HCT116 (cell line): ENCODE data around the gene SLC22A4. TPM values are rescaled to one million over a fixed set of nuclear protein-coding genes. Genes with fewer than 3 reads are reported as not detected.

Experiments used
- ATAC-seq: fragments of 200-7000 bp; cut with Tn5 transposase; 2 replicates; pipeline ENCODE4 v1.9.1; 2020; ENCODE audit warnings: mild to moderate bottlenecking, moderate library complexity
- BruUV-seq: library from RNA; stranded (reverse); fragments of 400-500 nt; replicated peaks from 2 replicates; lab custom pipeline; 2021; lab: Mats Ljungman, UMichigan
- CTCF ChIA-PET: fragments of 300-600 bp; sonication (Branson Sonifier 250); formaldehyde crosslinking; loops from one replicate; lab custom pipeline; 2021; ENCODE audit warnings: antibody characterized with exemption; lab: Charles Lee
- POLR2A ChIA-PET: fragments of 300-600, 350-600 bp; sonication (Branson Sonifier 250); formaldehyde crosslinking; loops from one replicate; lab custom pipeline; 2021; ENCODE audit warnings: antibody characterized with exemption; lab: Charles Lee
- RAD21 ChIA-PET, 2 experiments: fragments of 300-600 bp; sonication (Branson Sonifier 250); formaldehyde crosslinking; loops; one replicate each; lab custom pipeline; 2023; ENCODE audit warnings: low total read pairs in 2 of 2; ENCODE audit not compliant: uncharacterized antibody in 2 of 2, unreplicated experiment in 2 of 2, low non-redundant PET in 1 of 2; lab: Charles Lee
- DNase-seq: peaks from one replicate; pipeline ENCODE4 v3.0.0-alpha.2; 2010; ENCODE audit warnings: low read depth, low spot score
- H2AFZ ChIP-seq: fragments of 200-600 bp; shearing (Covaris generic), sonication (generic); 2 replicates; pipeline ENCODE4 v1.6.1; 2017; ENCODE audit warnings: low read depth, mixed run types, mixed read lengths, antibody characterized with exemption, low read length; ENCODE audit not compliant: poor library complexity, severe bottlenecking
- H3K27ac ChIP-seq: 2 replicates; pipeline ENCODE4 v1.5.1; 2012; ENCODE audit warnings: low read depth, low read length
- H3K27me3 ChIP-seq: fragments of 200-600 bp; sonication (generic); 2 replicates; pipeline ENCODE4 v1.6.1; 2016; ENCODE audit warnings: mixed run types, low read length, mixed read lengths; ENCODE audit not compliant: insufficient read depth
- H3K36me3 ChIP-seq, 2 experiments: fragments of 200-500 bp in 1 of 2; fragments of 200-600 bp in 1 of 2; sonication (Bioruptor generic) in 1 of 2; sonication (generic) in 1 of 2; 2 replicates each; pipeline versions ENCODE4 v1.5.1 to v1.6.1; 2014 to 2016; ENCODE audit warnings: low read length in 2 of 2, inconsistent platforms in 1 of 2, mixed read lengths in 1 of 2, mixed run types in 1 of 2; ENCODE audit not compliant: insufficient read depth in 2 of 2, control insufficient read depth in 1 of 2
- H3K4me1 ChIP-seq, 2 experiments: fragments of 200-600 bp in 1 of 2; sonication (generic) in 1 of 2; 2 replicates each; pipeline versions ENCODE4 v1.5.1 to v1.6.1; 2012 to 2017; ENCODE audit warnings: low read length in 2 of 2, inconsistent platforms in 1 of 2, mild to moderate bottlenecking in 1 of 2, mixed read lengths in 1 of 2, mixed run types in 1 of 2, moderate library complexity in 1 of 2; ENCODE audit not compliant: insufficient read depth in 2 of 2, control insufficient read depth in 1 of 2
- H3K4me2 ChIP-seq: fragments of 200-600 bp; sonication (generic); 2 replicates; pipeline ENCODE4 v1.6.1; 2017; ENCODE audit warnings: mixed run types, low read length, mixed read lengths
- H3K4me3 ChIP-seq, 2 experiments: fragments of 200-600 bp in 1 of 2; sonication (generic) in 1 of 2; replicated peaks in 1 of 2; 2 replicates each; pipeline ENCODE4 v1.5.1; 2011 to 2016; ENCODE audit warnings: low read length in 2 of 2, control low read depth in 1 of 2, low read depth in 1 of 2, mild to moderate bottlenecking in 1 of 2, mixed read lengths in 1 of 2, mixed run types in 1 of 2
- H3K79me2 ChIP-seq: fragments of 200-600 bp; sonication (generic); 2 replicates; pipeline ENCODE4 v1.6.1; 2017; ENCODE audit warnings: mild to moderate bottlenecking, mixed run types, low read length, moderate library complexity, mixed read lengths; ENCODE audit not compliant: insufficient read depth
- H3K9ac ChIP-seq: fragments of 200-600 bp; sonication (generic); 2 replicates; pipeline ENCODE4 v1.6.1; 2016; ENCODE audit warnings: low read length, mixed read lengths
- H3K9me2 ChIP-seq: fragments of 200-600 bp; sonication (generic), shearing (Covaris generic); 2 replicates; pipeline ENCODE4 v1.6.1; 2017; ENCODE audit warnings: mixed run types, mild to moderate bottlenecking, moderate library complexity; ENCODE audit not compliant: insufficient read depth
- H3K9me3 ChIP-seq, 2 experiments: fragments of 200-500 bp in 1 of 2; fragments of 200-600 bp in 1 of 2; sonication (Bioruptor generic) in 1 of 2; sonication (generic) in 1 of 2; 2 replicates each; pipeline ENCODE4 v1.6.1; 2014 to 2017; ENCODE audit warnings: low read length in 2 of 2, mixed read lengths in 2 of 2, inconsistent platforms in 1 of 2, low read depth in 1 of 2, mild to moderate bottlenecking in 1 of 2, mixed run types in 1 of 2, moderate library complexity in 1 of 2; ENCODE audit not compliant: control insufficient read depth in 1 of 2, insufficient read depth in 1 of 2
- H4K20me1 ChIP-seq: fragments of 200-600 bp; sonication (generic), shearing (Covaris generic); 2 replicates; pipeline ENCODE4 v1.6.1; 2017; ENCODE audit warnings: mixed run types, mild to moderate bottlenecking, moderate library complexity; ENCODE audit not compliant: insufficient read depth
- SRF ChIP-seq: IDR thresholded peaks from 2 replicates; pipeline ENCODE4 v1.6.1; 2012; ENCODE audit warnings: low read depth
- TCF7L2 ChIP-seq: IDR thresholded peaks from 2 replicates; pipeline ENCODE4 v1.7.0; 2011; ENCODE audit warnings: borderline replicate concordance, inconsistent platforms; ENCODE audit not compliant: insufficient read depth, insufficient read length; ENCODE audit errors: extremely low read depth
- ZNF274 ChIP-seq: fragments of 200-500 bp; sonication (Bioruptor generic); IDR thresholded peaks from 2 replicates; pipeline ENCODE4 v1.6.1; 2014; ENCODE audit warnings: mild to moderate bottlenecking, low read depth, low read length, inconsistent platforms
- intact Hi-C: fragments of 100-400 bp; cut with micrococcal nuclease; formaldehyde crosslinking; loops from 2 replicates; pipeline ENCODE4 v1.10.0; 2022
- total RNA-seq: library from RNA; stranded (reverse); gene quantifications from one replicate; pipeline ENCODE4 v1.2.1, GENCODE V29; 2021; ENCODE audit not compliant: unreplicated experiment

Gene SLC22A4
- total RNA-seq, 1 experiment from 2014 or later = 0.59 TPM

GRCh38 chr5:132309679-132310078 lies 15.5 kb downstream of the SLC22A4 start:
- RAD21 ChIA-PET = no interaction called here
- TF ChIP-seq SRF = no peak
- H2AFZ ChIP-seq = no peak overlapping the region
- no peaks in the 10 kb centered on the region for H3K79me2 ChIP-seq
- no peaks in the 10 kb centered on the region for H4K20me1 ChIP-seq
- H3K9me3 ChIP-seq = no peaks in the 10 kb centered on the region
- H3K9ac ChIP-seq = no peak overlapping the region
- no peaks in the 10 kb centered on the region for H3K4me1 ChIP-seq
- intact Hi-C loops = no loop called here
- no peaks in the 10 kb centered on the region for H3K36me3 ChIP-seq
- POLR2A ChIA-PET = interaction anchor here (1.5 kb wide), 1 partner anchor 16 kb away, joined by 3 read pairs; the partner anchor contains the start of gene SLC22A4
- H3K27me3 ChIP-seq = no peaks in the 10 kb centered on the region
- DNase-seq (no peak), ATAC-seq (no peak)
- H3K4me3 ChIP-seq = no peak overlapping the region
- CTCF ChIA-PET = no interaction called here
- no TSS peak for BruUV-seq
- no peak overlapping the region for H3K27ac ChIP-seq
- no peak overlapping the region for H3K4me2 ChIP-seq
- no peaks in the 10 kb centered on the region for H3K9me2 ChIP-seq

- Histone ChIP-seq H3K27me3 (no peaks in the 10 kb centered on the region), H3K9ac (no peak overlapping the region), H3K9me3 (no peaks in the 10 kb centered on the region), H3K27ac (no peak overlapping the region), H3K9me2 (no peaks in the 10 kb centered on the region), H2AFZ (no peak overlapping the region), H3K79me2 (no peaks in the 10 kb centered on the region), H3K4me3 (no peak overlapping the region), H3K4me1 (no peaks in the 10 kb centered on the region), H3K36me3 (no peaks in the 10 kb centered on the region), H4K20me1 (no peaks in the 10 kb centered on the region)
- intact Hi-C loops = no loop called here
- DNase-seq (no peak), ATAC-seq (no peak)
- ChIA-PET CTCF (no interaction called here), POLR2A (interaction anchor here (1.5 kb wide), 1 partner anchor 16 kb away, joined by 3 read pairs; the partner anchor contains the start of gene SLC22A4), RAD21 (no interaction called here)
- no TSS peak for BruUV-seq
- TF ChIP-seq ZNF274 = no peak
- no peak for TF ChIP-seq TCF7L2
- TF ChIP-seq, all 23 proteins: peak for 0
- no peak overlapping the region for H3K4me2 ChIP-seq
Measured at GRCh38 chr5:132310141-132310834, 16.1 kb downstream of the SLC22A4 start.
